ENCODE measurements around the gene DIS3L2. TPM values are rescaled to one million over a fixed set of nuclear protein-coding genes. Genes with fewer than 3 reads are reported as not detected.
"Not testable (repeated sequence)": the region's sequence is repeated elsewhere in the genome, so short reads cannot be mapped to it uniquely, and the experiment has no call there.

DIS3L2 gene
- total RNA-seq, 1 donor from 2014 or later, result 17.1 TPM

GRCh38 chr2:232292395-232293154, 331.1 kb downstream of the DIS3L2 start:
- no peak for DNase-seq (ENCODE audit: low read depth, low spot score)

GRCh38 chr2:232293191-232293590, 331.7 kb downstream of the DIS3L2 start:
- no peak for DNase-seq (ENCODE audit: low read depth, low spot score)

- no peak for DNase-seq (ENCODE audit: low read depth, low spot score)
Observed at GRCh38 chr2:232295971-232296370, 334.5 kb downstream of the DIS3L2 start.

DNA sequence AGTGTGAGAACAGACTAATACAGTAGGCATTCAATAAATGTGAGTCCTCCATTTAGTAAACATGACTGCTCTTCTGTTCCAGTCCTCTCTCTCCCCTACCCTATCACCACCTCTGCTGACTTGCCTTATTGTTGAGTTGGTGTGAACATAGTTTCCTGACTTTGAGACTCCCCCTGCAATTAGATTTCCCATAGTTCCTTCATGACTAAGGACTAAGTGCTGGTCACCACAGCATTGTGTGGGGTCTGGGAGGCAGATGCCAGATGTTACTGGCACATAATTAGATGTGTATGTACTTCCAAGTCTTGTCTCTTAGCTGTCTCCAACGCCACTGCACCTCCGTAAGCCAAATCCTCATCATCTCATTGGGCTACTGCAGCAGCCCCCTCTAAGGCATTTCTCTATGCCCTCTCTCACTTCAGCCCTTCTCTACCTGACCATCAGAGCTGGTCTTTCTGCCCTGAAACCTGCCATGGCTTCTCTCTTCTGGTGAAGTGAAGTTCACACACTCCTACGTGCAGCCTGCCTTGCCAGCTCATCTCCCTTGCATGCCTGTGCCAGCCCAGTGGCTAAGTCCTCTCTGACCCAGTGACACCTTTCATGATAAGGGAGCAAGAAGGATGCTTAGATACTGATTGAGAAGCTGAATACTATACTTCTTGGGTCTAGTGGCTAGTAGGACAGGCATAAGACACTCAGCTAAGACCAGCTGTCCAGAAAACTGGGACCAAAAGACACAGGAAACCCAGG, 335.4 kb downstream of the DIS3L2 start:
- no peak for DNase-seq (ENCODE audit: low read depth, low spot score)

- no peak for DNase-seq (ENCODE audit: low read depth, low spot score)
Observed at GRCh38 chr2:232299084-232299483, 337.6 kb downstream of the DIS3L2 start.

GRCh38 chr2:232299927-232300674, 338.6 kb downstream of the DIS3L2 start:
- no peak for DNase-seq (ENCODE audit: low read depth, low spot score)

DNA sequence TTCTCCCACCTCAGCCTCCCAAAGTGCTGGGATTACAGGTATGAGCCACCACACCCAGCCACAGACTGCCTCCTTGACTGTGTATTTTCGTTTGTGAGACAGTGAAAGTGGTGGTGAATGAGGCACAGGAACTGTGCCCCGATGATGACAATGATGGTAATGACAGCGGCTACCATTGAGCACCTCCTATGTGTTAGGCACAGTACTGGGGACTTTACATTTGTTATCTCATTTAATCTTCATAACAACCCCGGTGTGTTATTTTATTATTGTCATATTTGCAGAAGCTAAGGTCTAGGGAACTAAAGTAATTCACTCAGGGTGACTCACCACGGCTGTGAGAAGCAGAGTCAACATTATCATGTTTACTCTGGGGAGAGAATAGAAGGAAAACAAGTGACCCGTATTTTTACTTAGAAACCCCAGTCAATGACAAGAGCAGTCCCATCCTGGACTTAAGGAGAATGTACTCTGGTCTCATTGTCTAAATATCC, 339.4 kb downstream of the DIS3L2 start:
- peak; percentile 41 for DNase-seq (ENCODE audit: low read depth, low spot score)

DNA sequence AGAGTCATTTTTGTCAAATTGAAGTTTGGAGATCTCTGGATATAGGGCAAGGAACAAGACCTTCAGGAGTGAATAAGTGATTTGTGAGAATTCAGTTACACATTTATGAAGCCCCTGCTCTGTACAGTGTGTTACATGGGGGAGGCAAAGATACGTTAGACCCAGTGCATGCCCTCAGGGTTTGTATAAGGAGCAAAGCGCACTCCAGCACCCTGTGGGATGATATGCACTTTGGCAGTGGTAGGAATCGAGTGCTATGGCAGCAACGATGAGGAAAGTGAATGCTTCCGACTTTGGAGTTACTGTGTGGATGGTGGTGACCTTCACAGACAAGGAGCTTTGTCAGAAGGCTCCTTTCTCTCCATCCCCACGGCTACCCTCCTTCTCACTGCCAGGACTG, 342.7 kb downstream of the DIS3L2 start:
- no peak for DNase-seq (ENCODE audit: low read depth, low spot score)

- DNase-seq (ENCODE audit: low read depth, low spot score), result no peak
Observed at GRCh38 chr2:232306741-232307305, 345.3 kb downstream of the DIS3L2 start.

DNA sequence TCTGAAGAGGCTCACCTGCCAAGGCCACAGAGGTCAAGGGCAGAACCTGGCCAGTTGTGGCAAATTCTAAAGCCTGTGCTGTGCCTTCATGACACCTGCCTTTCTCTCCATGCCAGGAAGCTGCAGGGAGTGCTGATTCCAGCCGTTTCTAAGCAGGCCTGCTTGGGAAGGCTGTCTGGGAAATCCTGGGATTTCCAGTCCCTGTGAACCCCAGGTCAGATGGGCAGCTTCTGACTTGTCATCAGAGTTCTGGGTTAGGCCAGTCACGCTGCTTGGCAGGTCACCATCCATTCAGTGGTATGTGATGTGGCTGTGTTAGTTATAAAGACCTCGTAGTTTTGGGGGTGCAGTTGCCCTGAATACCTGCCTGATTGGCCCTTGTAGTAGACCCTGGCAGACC, 346.3 kb downstream of the DIS3L2 start:
- DNase-seq (ENCODE audit: low read depth, low spot score), result no peak

- no peak for DNase-seq (ENCODE audit: low read depth, low spot score)
Observed at GRCh38 chr2:232308986-232309385, 347.5 kb downstream of the DIS3L2 start.

GRCh38 chr2:232309592-232309991, 348.1 kb downstream of the DIS3L2 start:
- no peak for DNase-seq (ENCODE audit: low read depth, low spot score)

GRCh38 chr2:232310121-232310520, 348.6 kb downstream of the DIS3L2 start:
- no peak for DNase-seq (ENCODE audit: low read depth, low spot score)

- no peak for DNase-seq (ENCODE audit: low read depth, low spot score)
Observed at GRCh38 chr2:232310696-232311095, 349.2 kb downstream of the DIS3L2 start.

GRCh38 chr2:232313645-232314044, 352.1 kb downstream of the DIS3L2 start:
- DNase-seq (ENCODE audit: low read depth, low spot score), result not testable (repeated sequence)

DNA sequence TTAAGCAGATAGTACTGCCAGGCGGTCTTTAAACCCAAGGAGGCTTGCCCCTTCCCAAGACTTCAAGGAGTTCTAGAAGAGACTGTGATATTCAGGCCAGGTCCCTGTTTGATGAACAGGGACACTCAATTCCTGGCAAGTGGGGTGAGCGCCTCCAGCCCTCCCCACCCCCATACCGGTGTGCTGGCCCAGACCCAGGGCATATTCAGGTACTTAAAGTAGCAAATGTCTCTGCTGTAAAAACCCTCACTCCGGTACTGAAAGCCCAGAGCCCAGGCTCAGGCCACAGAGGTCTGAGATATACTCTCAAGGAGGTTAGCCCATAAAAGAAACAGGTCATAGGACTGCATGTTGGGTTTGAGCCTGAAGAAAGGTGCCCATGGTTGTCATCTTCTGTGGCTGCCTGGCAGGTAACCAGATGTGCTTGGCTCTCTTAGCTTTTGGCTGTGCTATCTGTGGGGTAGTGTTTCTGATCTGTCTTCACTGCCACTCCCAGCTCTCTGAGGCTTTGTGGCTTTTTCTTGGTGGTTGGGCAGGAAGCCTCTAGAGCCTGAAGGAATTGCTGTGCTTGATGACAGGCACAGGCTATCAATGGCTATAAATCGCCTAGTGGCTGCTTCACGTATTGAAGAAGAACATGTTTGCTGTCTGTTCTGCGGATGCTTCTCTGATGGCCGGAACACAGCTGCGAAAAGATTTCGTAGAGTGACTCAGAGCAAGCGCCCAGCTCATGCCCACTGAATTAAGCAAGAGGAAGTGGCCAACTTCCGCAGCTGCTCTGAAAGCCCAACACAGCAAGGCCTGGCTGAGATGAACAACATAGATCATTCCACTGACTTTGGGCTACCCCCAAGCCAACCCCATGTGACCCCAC, 353.8 kb downstream of the DIS3L2 start:
- DNase-seq (ENCODE audit: low read depth, low spot score), result peak; percentile 71

DNA sequence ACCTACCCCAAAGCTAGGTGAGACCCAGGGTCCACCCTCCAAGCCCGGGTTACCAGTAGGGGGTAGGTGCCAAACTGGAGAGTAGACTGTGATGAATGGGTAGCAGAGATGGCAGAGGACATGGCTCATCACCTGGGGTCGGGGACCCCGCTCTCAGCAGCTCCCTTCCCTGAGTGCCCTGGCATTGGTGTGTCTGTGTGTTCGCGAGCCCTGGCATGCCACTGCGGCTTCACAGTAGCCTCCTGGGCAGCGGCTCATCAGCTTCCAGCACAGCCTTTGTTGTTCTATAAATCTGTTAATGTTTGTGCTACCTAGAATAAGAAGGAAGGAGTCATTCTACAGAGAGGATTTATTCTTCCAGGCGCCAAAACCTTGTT, 354.4 kb downstream of the DIS3L2 start:
- no peak for DNase-seq (ENCODE audit: low read depth, low spot score)

GRCh38 chr2:232316461-232317330, 355.2 kb downstream of the DIS3L2 start:
- DNase-seq (ENCODE audit: low read depth, low spot score), result no peak

GRCh38 chr2:232318169-232318855, 356.8 kb downstream of the DIS3L2 start:
- no peak for DNase-seq (ENCODE audit: low read depth, low spot score)

Data from pulmonary artery endothelial cell (primary cell).